Tibial nerve (tissue), 4 donors: ENCODE results near the gene FMNL2. TPM values are rescaled to one million over a fixed set of nuclear protein-coding genes. Genes with fewer than 3 reads are reported as not detected.

ENCODE experiments used
- DNase-seq, 2 donors: peaks; one replicate each; pipeline ENCODE4 v3.0.0-alpha.2; 2019; ENCODE audit warnings: low spot score in 2 of 2
- H3K27ac ChIP-seq, 4 donors: fragments of 200-600 bp; sonication (generic) in 3 of 4; one replicate each; pipeline ENCODE4 v1.5.1; 2017 to 2019; ENCODE audit warnings: mild to moderate bottlenecking in 1 of 4
- H3K27me3 ChIP-seq, 2 donors: fragments of 200-600 bp; sonication (generic) in 1 of 2; one replicate each; pipeline versions ENCODE4 v1.5.1 to v1.6.0; 2017 to 2019
- H3K36me3 ChIP-seq, 3 donors: fragments of 200-600 bp; sonication (generic); one replicate each; pipeline ENCODE4 v1.5.1; 2018 to 2019
- H3K4me1 ChIP-seq, 4 donors: fragments of 200-600 bp; sonication (generic) in 3 of 4; one replicate each; pipeline ENCODE4 v1.5.1; 2017 to 2019
- H3K4me3 ChIP-seq, 4 donors: fragments of 200-600 bp; sonication (generic) in 3 of 4; one replicate each; pipeline ENCODE4 v1.5.1; 2017 to 2019; ENCODE audit warnings: mild to moderate bottlenecking in 1 of 4, moderate library complexity in 1 of 4
- H3K9me3 ChIP-seq, 4 donors: fragments of 200-600 bp; sonication (generic) in 3 of 4; one replicate each; pipeline ENCODE4 v1.5.1; 2017 to 2019
- CTCF ChIP-seq, 5 experiments: fragments of 200-600 bp in 3 of 5; fragments of 450-650 bp in 2 of 5; sonication (generic) in 3 of 5; IDR thresholded peaks; one replicate each; pipeline ENCODE4 v1.5.1; 2016 to 2019; ENCODE audit warnings: antibody characterized with exemption in 5 of 5, mild to moderate bottlenecking in 3 of 5, moderate library complexity in 2 of 5
- EP300 ChIP-seq, 2 donors: sonication (generic); formaldehyde crosslinking; IDR thresholded peaks; one replicate each; pipeline ENCODE4 v1.6.1; 2017; ENCODE audit warnings: antibody characterized with exemption in 2 of 2, mild to moderate bottlenecking in 1 of 2
- POLR2A ChIP-seq, 2 donors: fragments of 450-650 bp; IDR thresholded peaks; one replicate each; pipeline ENCODE4 v1.6.1; 2017; ENCODE audit warnings: antibody characterized with exemption in 2 of 2, mild to moderate bottlenecking in 2 of 2, moderate library complexity in 2 of 2
- WGBS, 2 donors: methylation state at CpG; one replicate each; pipeline ENCODE4 v1.1.5; 2018; 5-methylcytosine and 5-hydroxymethylcytosine counted together
- total RNA-seq, 4 donors: library from RNA; depleted of rRNA; stranded (reverse); fragments of >200 nt; gene quantifications; one replicate each; pipeline ENCODE4 v1.1.0, GENCODE V29; 2016

The FMNL2 gene
- total RNA-seq, 4 donors from 2014 or later: 94.5 to 131 (median 98.1) TPM

DNA sequence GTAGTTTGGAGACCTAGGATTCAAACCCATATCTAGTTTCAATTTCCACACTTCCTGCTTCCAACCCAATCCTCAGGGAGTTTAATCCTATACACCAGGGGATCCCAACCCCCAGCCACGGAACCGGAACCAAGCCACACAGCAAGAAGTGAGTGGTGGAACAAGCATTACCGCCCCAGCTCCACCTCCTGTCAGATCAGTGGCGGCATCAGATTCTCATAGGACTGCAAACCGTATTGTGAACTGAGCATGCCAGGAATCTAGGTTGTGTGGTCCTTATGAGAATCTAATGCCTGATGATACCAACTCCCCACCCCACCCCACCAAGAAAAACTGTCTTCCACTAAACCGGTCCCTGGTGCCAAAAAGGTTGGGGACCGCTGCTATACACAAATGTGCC lies 329.8 kb downstream of the FMNL2 start:
- Histone ChIP-seq H3K27me3 (no peaks in the 10 kb centered on the region), H3K4me3 (no peak overlapping the region), H3K9me3 (no peaks in the 10 kb centered on the region), H3K27ac (no peak overlapping the region), H3K36me3 (peaks cover 0 to 94% (median 37%) of the 10 kb centered on the region in 3 donors), H3K4me1 (no peaks in the 10 kb centered on the region)
- WGBS, 2 donors: 88 to 91% methylated on average over 7 of the region's 7 CpGs
- no peak for TF ChIP-seq EP300 (IDR thresholded peaks at IDR 0.05)
- no peak for TF ChIP-seq CTCF (IDR thresholded peaks at IDR 0.05)
- TF ChIP-seq POLR2A (IDR thresholded peaks at IDR 0.05): no peak
- no peak for DNase-seq

DNA sequence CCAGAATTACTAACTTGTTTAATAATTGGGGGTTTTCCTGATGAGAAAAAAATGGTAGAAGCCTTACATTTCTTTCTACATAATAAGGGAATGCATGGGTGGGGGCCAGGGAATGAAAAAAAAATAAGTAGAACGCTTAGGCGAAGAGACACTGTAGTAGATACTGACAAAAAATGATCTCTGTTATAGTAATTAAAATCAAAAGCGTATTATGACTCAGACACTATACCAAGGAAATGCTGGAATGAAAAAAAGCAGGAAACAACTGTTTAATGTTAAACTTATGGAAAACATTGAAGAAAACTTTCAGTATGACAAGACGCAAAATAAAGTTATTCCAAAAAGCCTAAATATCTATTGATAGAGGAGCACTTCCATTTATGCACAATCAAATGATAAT lies 339.4 kb downstream of the FMNL2 start:
- 86% methylated on average over 4 of the region's 4 CpGs for WGBS, 2 donors
- TF ChIP-seq CTCF (IDR thresholded peaks at IDR 0.05): no peak
- no peak for TF ChIP-seq EP300 (IDR thresholded peaks at IDR 0.05)
- no peak for TF ChIP-seq POLR2A (IDR thresholded peaks at IDR 0.05)
- no peaks in the 10 kb centered on the region for H3K4me1 ChIP-seq
- no peak overlapping the region for H3K27ac ChIP-seq
- H3K36me3 ChIP-seq: peaks cover 3 to 81% (median 14%) of the 10 kb centered on the region in 3 donors
- H3K27me3 ChIP-seq: no peaks in the 10 kb centered on the region
- H3K4me3 ChIP-seq: no peak overlapping the region
- no peaks in the 10 kb centered on the region for H3K9me3 ChIP-seq
- no peak for DNase-seq

GRCh38 chr2:152676461-152676860 lies 341.5 kb downstream of the FMNL2 start:
- 92 to 93% methylated on average over 3 of the region's 3 CpGs for WGBS, 2 donors
- Histone ChIP-seq H3K27me3 (no peaks in the 10 kb centered on the region), H3K27ac (no peak overlapping the region), H3K4me3 (no peak overlapping the region), H3K4me1 (no peaks in the 10 kb centered on the region), H3K36me3 (peaks cover 3 to 79% (median 6%) of the 10 kb centered on the region in 3 donors), H3K9me3 (no peaks in the 10 kb centered on the region)
- no peak for DNase-seq
- TF ChIP-seq POLR2A (IDR thresholded peaks at IDR 0.05) (no peak), CTCF (IDR thresholded peaks at IDR 0.05) (no peak), EP300 (IDR thresholded peaks at IDR 0.05) (no peak)

GRCh38 chr2:152678808-152679207 lies 343.8 kb downstream of the FMNL2 start:
- TF ChIP-seq POLR2A (IDR thresholded peaks at IDR 0.05) (no peak), EP300 (IDR thresholded peaks at IDR 0.05) (no peak), CTCF (IDR thresholded peaks at IDR 0.05) (no peak)
- Histone ChIP-seq H3K36me3 (peaks cover 3 to 59% (median 6%) of the 10 kb centered on the region in 3 donors), H3K9me3 (no peaks in the 10 kb centered on the region), H3K4me3 (no peak overlapping the region), H3K27me3 (no peaks in the 10 kb centered on the region), H3K27ac (no peak overlapping the region), H3K4me1 (no peaks in the 10 kb centered on the region)
- WGBS, 2 donors: 65 to 78% methylated on average over 2 of the region's 2 CpGs
- no peak for DNase-seq

- TF ChIP-seq CTCF (IDR thresholded peaks at IDR 0.05) (no peak), EP300 (IDR thresholded peaks at IDR 0.05) (no peak), POLR2A (IDR thresholded peaks at IDR 0.05) (no peak)
- H3K4me1 ChIP-seq: peaks cover 0 to 4% (median 0%) of the 10 kb centered on the region in 4 donors
- no peaks in the 10 kb centered on the region for H3K27me3 ChIP-seq
- no peak overlapping the region for H3K27ac ChIP-seq
- DNase-seq: no peak
- no peaks in the 10 kb centered on the region for H3K9me3 ChIP-seq
- H3K36me3 ChIP-seq: peaks cover 0 to 37% (median 6%) of the 10 kb centered on the region in 3 donors
- WGBS, 2 donors: 84 to 93% methylated on average over 9 of the region's 9 CpGs
- H3K4me3 ChIP-seq: no peak overlapping the region
Observed at GRCh38 chr2:152682663-152683062, 347.7 kb downstream of the FMNL2 start.
